H1 (cell line): ENCODE measurements around the gene RECK. TPM values are rescaled to one million over a fixed set of nuclear protein-coding genes. Genes with fewer than 3 reads are reported as not detected.

Experiments
- CTCF ChIA-PET: fragments of 300-600 bp; sonication (Branson Sonifier 250); formaldehyde crosslinking; loops from one replicate; lab custom pipeline; 2021; ENCODE audit not compliant: partially characterized antibody; lab: Charles Lee
- POLR2A ChIA-PET: fragments of 300-600 bp; sonication (Branson Sonifier 250); formaldehyde crosslinking; loops from one replicate; lab custom pipeline; 2021; ENCODE audit warnings: inconsistent platforms; ENCODE audit not compliant: partially characterized antibody; lab: Charles Lee
- DNase-seq, 2 experiments: peaks; one replicate each; pipeline versions ENCODE4 v3.0.0 to v3.0.0-alpha.2; 2010 to 2022; ENCODE audit warnings: low spot score in 2 of 2, low read depth in 1 of 2, mixed read lengths in 1 of 2
- FAIRE-seq: peaks from 2 replicates; lab custom pipeline; 2011; peaks lifted over from hg19 to GRCh38; lab: Jason Lieb, UNC
- H2AFZ ChIP-seq: 2 replicates; pipeline ENCODE4 v1.8.1; 2012; ENCODE audit warnings: low read length, inconsistent platforms
- H2AK5ac ChIP-seq: 2 replicates; pipeline ENCODE4 v1.6.1; 2013; ENCODE audit warnings: low read depth, low read length
- H2BK120ac ChIP-seq: replicated peaks from 2 replicates; pipeline ENCODE3; 2013; ENCODE audit warnings: low read depth, low read length, inconsistent platforms
- H2BK12ac ChIP-seq: 2 replicates; pipeline ENCODE4 v1.6.1; 2013; ENCODE audit warnings: low read depth, low read length
- H2BK15ac ChIP-seq: 2 replicates; pipeline ENCODE4 v1.6.1; 2013; ENCODE audit warnings: low read length
- H2BK20ac ChIP-seq: 2 replicates; pipeline ENCODE4 v1.6.1; 2013; ENCODE audit warnings: low read length
- H2BK5ac ChIP-seq: 2 replicates; pipeline ENCODE4 v1.6.1; 2013; ENCODE audit warnings: low read depth, low read length
- H3K14ac ChIP-seq: 2 replicates; pipeline ENCODE4 v1.6.1; 2013; ENCODE audit warnings: inconsistent platforms; ENCODE audit not compliant: insufficient read length
- H3K18ac ChIP-seq: 2 replicates; pipeline ENCODE4 v1.6.1; 2013; ENCODE audit warnings: low read length; ENCODE audit errors: extremely low read depth
- H3K23ac ChIP-seq: 2 replicates; pipeline ENCODE4 v1.6.1; 2013; ENCODE audit warnings: inconsistent platforms; ENCODE audit not compliant: insufficient read length
- H3K23me2 ChIP-seq: 2 replicates; pipeline ENCODE4 v1.6.1; 2013; ENCODE audit warnings: low read depth, low read length
- H3K27ac ChIP-seq: 2 replicates; pipeline ENCODE4 v1.6.1; 2011; ENCODE audit warnings: low read depth, low read length, inconsistent platforms
- H3K27me3 ChIP-seq, 4 experiments: replicated peaks in 1 of 4; 1 replicate in 1 of 4; 2 replicates in 3 of 4; pipeline versions ENCODE4 v1.6.1 to v1.8.1; 2011 to 2013; ENCODE audit warnings: low read length in 3 of 4, mild to moderate bottlenecking in 3 of 4, inconsistent platforms in 2 of 4, mixed read lengths in 2 of 4, moderate library complexity in 1 of 4; ENCODE audit not compliant: control insufficient read depth in 3 of 4, insufficient read depth in 3 of 4; ENCODE audit errors: extremely low read depth in 1 of 4
- H3K36me3 ChIP-seq, 4 experiments: 2 replicates each; pipeline versions ENCODE4 v1.6.1 to v1.8.1; 2011 to 2013; ENCODE audit warnings: mild to moderate bottlenecking in 4 of 4, low read length in 3 of 4, moderate library complexity in 2 of 4, control low read depth in 1 of 4, inconsistent platforms in 1 of 4; ENCODE audit not compliant: insufficient read depth in 4 of 4, control insufficient read depth in 2 of 4
- H3K4ac ChIP-seq: replicated peaks from 2 replicates; pipeline ENCODE3; 2013; ENCODE audit warnings: low read length, low read depth, mixed read lengths, inconsistent platforms; ENCODE audit not compliant: insufficient read length
- H3K4me1 ChIP-seq, 4 experiments: replicated peaks in 1 of 4; 1 replicate in 1 of 4; 2 replicates in 3 of 4; pipeline versions ENCODE4 v1.6.1 to v1.8.1; 2011 to 2013; ENCODE audit warnings: low read length in 3 of 4, inconsistent platforms in 2 of 4, mixed read lengths in 1 of 4; ENCODE audit not compliant: insufficient read depth in 4 of 4, control insufficient read depth in 3 of 4
- H3K4me2 ChIP-seq, 2 experiments: 2 replicates each; pipeline versions ENCODE4 v1.6.1 to v1.8.1; 2011 to 2013; ENCODE audit warnings: low read depth in 2 of 2, low read length in 2 of 2, control low read depth in 1 of 2, inconsistent platforms in 1 of 2, mild to moderate bottlenecking in 1 of 2; ENCODE audit not compliant: insufficient read depth in 1 of 2
- H3K4me3 ChIP-seq, 4 experiments: fragments of 200-600, 300-600 bp in 1 of 4; sonication (generic), shearing (Covaris generic), sonication (Bioruptor Twin) in 1 of 4; 2 replicates each; pipeline versions ENCODE4 v1.5.1 to v1.8.1; 2011 to 2016; ENCODE audit warnings: low read length in 4 of 4, low read depth in 3 of 4, control low read depth in 2 of 4, inconsistent platforms in 2 of 4, mild to moderate bottlenecking in 2 of 4, mixed read lengths in 1 of 4, moderate library complexity in 1 of 4; ENCODE audit not compliant: insufficient read depth in 2 of 4; ENCODE audit errors: extremely low read depth in 1 of 4
- H3K56ac ChIP-seq: replicated peaks from 2 replicates; pipeline ENCODE3; 2013; ENCODE audit warnings: low read depth, mild to moderate bottlenecking, mixed read lengths, low read length, inconsistent platforms; ENCODE audit not compliant: insufficient read length
- H3K79me1 ChIP-seq: 2 replicates; pipeline ENCODE4 v1.6.1; 2013; ENCODE audit warnings: low read depth, low read length, control low read depth
- H3K79me2 ChIP-seq, 2 experiments: 2 replicates each; pipeline versions ENCODE4 v1.6.1 to v1.8.1; 2012 to 2013; ENCODE audit warnings: low read length in 2 of 2, mild to moderate bottlenecking in 2 of 2, inconsistent platforms in 1 of 2; ENCODE audit not compliant: insufficient read depth in 2 of 2, control insufficient read depth in 1 of 2
- H3K9ac ChIP-seq, 4 experiments: replicated peaks in 1 of 4; 1 replicate in 1 of 4; 2 replicates in 3 of 4; pipeline versions ENCODE4 v1.6.1 to v1.8.1; 2011 to 2013; ENCODE audit warnings: low read depth in 3 of 4, low read length in 3 of 4, control low read depth in 2 of 4, mild to moderate bottlenecking in 2 of 4, moderate library complexity in 2 of 4, inconsistent platforms in 1 of 4; ENCODE audit errors: extremely low read depth in 1 of 4
- H3K9me3 ChIP-seq, 2 experiments: 2 replicates each; pipeline versions ENCODE4 v1.6.1 to v1.8.1; 2012 to 2013; ENCODE audit warnings: mild to moderate bottlenecking in 2 of 2, moderate library complexity in 2 of 2, control low read depth in 1 of 2, inconsistent platforms in 1 of 2, low read depth in 1 of 2, low read length in 1 of 2, mixed read lengths in 1 of 2; ENCODE audit not compliant: insufficient read depth in 2 of 2
- H4K20me1 ChIP-seq, 2 experiments: replicated peaks in 1 of 2; 2 replicates each; pipeline versions ENCODE3 to v1.8.1; 2011 to 2013; ENCODE audit warnings: inconsistent platforms in 2 of 2, low read length in 2 of 2, mild to moderate bottlenecking in 1 of 2; ENCODE audit not compliant: insufficient read depth in 2 of 2, control insufficient read depth in 1 of 2
- H4K5ac ChIP-seq: 2 replicates; pipeline ENCODE4 v1.6.1; 2013; ENCODE audit warnings: low read length, low read depth, mixed read lengths, inconsistent platforms; ENCODE audit not compliant: insufficient read length
- H4K8ac ChIP-seq: 2 replicates; pipeline ENCODE4 v1.8.0; 2013; ENCODE audit warnings: mild to moderate bottlenecking, moderate library complexity, low read length, inconsistent platforms; ENCODE audit not compliant: insufficient read depth; ENCODE audit errors: extremely low read depth
- H4K91ac ChIP-seq: replicated peaks from 2 replicates; pipeline ENCODE3; 2013; ENCODE audit warnings: low read length, mixed read lengths, inconsistent platforms; ENCODE audit not compliant: insufficient read length
- BACH1 ChIP-seq: IDR thresholded peaks from 2 replicates; pipeline ENCODE4 v1.6.1; 2012; ENCODE audit warnings: low read length, improper control_type of control experiment
- CHD1 ChIP-seq: IDR thresholded peaks from 2 replicates; pipeline ENCODE4 v1.6.1; 2012; ENCODE audit warnings: low read depth, low read length, improper control_type of control experiment
- KDM4A ChIP-seq: IDR thresholded peaks from one replicate; pipeline ENCODE4 v1.7.1; 2012; ENCODE audit warnings: low read depth, mild to moderate bottlenecking, moderate library complexity, low read length, inconsistent platforms; ENCODE audit not compliant: severe bottlenecking
- POLR2AphosphoS5 ChIP-seq: IDR thresholded peaks from 2 replicates; pipeline ENCODE4 v1.6.1; 2011; ENCODE audit warnings: low read depth, low read length
- RAD21 ChIP-seq, 2 experiments: IDR thresholded peaks in 1 of 2; conservative IDR thresholded peaks in 1 of 2; 2 replicates each; pipeline ENCODE4 v1.6.1; 2011; ENCODE audit warnings: low read depth in 2 of 2, low read length in 2 of 2, improper control_type of control experiment in 1 of 2, inconsistent platforms in 1 of 2, mild to moderate bottlenecking in 1 of 2, moderate library complexity in 1 of 2
- ZNF274 ChIP-seq: IDR thresholded peaks from 2 replicates; pipeline ENCODE4 v1.7.0; 2012; ENCODE audit warnings: low read length, borderline replicate concordance; ENCODE audit errors: extremely low read depth
- WGBS, 2 experiments: shearing (Covaris generic) in 1 of 2; methylation state at CpG; one replicate each; pipeline versions ENCODE4 v1.1.6 to v1.1.7; 2013 to 2015; ENCODE audit warnings: low lambda C conversion rate in 2 of 2, mixed read lengths in 2 of 2, inconsistent platforms in 1 of 2, low coverage in 1 of 2, missing lambda C conversion rate in 1 of 2; ENCODE audit not compliant: insufficient replicate concordance in 2 of 2, insufficient coverage in 1 of 2, insufficient read length in 1 of 2; ENCODE audit errors: extremely low coverage in 1 of 2, missing lambda C conversion rate in 1 of 2; 5-methylcytosine and 5-hydroxymethylcytosine counted together
- polyA plus RNA-seq, 7 experiments: library from polyadenylated mRNA; depleted of rRNA in 3 of 7; stranded (reverse) in 5 of 7; unstranded in 2 of 7; fragments of >200 nt in 5 of 7; fragments of 200-250 nt in 2 of 7; gene quantifications; 1 replicate in 5 of 7; 2 replicates in 1 of 7; 4 replicates in 1 of 7; pipeline versions ENCODE4 v1.2.1 to v1.2.3, GENCODE V29; 2011 to 2013; ENCODE audit warnings: missing spikeins in 2 of 7, mixed read lengths in 2 of 7
- total RNA-seq: library from RNA; stranded (reverse); fragmentation: NEBNext Ultra II Directional; extraction: Animal tissue kit (Norgen Biotek cat#: 25700); gene quantifications from 2 replicates; pipeline ENCODE4 v1.2.1, GENCODE V29; 2021
- TF ChIP-seq, protein P1 (sequence below), 3 experiments: IDR thresholded peaks; 1 replicate in 2 of 3; 2 replicates in 1 of 3; pipeline versions ENCODE4 v1.5.1 to v1.6.1; 2011; ENCODE audit warnings: low read length in 3 of 3, mild to moderate bottlenecking in 3 of 3, inconsistent platforms in 2 of 3, low read depth in 1 of 3, moderate library complexity in 1 of 3; ENCODE audit not compliant: insufficient read depth in 1 of 3; ENCODE audit errors: control extremely low read depth in 1 of 3

RECK gene
- total and polyA plus RNA-seq, 2 of the 8 experiments (the other 6 are each of a cell fraction or from before 2014, with no cell fraction given), result 5.4 to 9.8 TPM

DNA sequence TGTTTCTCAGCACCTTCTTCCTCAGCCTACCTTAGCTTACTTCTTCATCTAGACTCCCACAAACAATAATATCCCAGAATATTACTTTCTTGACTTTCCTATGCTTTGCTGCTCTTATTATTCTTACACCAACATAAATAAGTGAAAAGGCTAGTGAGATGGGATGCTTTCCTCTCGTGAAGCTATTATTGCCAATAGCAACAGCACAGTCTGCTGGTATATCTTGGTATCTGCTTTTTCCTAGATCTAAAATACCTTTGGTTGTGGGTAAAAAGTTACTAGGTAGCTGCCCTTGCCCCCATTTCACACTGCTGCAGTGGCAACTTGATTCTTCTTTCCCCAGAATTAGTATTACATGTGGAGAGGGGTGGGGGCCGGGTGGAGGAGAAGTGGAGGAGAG, 73.7 kb downstream of the RECK start:
- TF ChIP-seq RAD21 (IDR thresholded peaks at IDR 0.05 in 1 of 2, conservative IDR thresholded peaks at IDR 0.05 in 1 of 2; ENCODE audit: low read depth in 2 of 2, low read length in 2 of 2), result peak; percentile 32 to 49
- TF ChIP-seq POLR2AphosphoS5, result no peak
- TF ChIP-seq BACH1, result no peak
- TF ChIP-seq KDM4A, result no peak
- TF ChIP-seq, protein P1, sequence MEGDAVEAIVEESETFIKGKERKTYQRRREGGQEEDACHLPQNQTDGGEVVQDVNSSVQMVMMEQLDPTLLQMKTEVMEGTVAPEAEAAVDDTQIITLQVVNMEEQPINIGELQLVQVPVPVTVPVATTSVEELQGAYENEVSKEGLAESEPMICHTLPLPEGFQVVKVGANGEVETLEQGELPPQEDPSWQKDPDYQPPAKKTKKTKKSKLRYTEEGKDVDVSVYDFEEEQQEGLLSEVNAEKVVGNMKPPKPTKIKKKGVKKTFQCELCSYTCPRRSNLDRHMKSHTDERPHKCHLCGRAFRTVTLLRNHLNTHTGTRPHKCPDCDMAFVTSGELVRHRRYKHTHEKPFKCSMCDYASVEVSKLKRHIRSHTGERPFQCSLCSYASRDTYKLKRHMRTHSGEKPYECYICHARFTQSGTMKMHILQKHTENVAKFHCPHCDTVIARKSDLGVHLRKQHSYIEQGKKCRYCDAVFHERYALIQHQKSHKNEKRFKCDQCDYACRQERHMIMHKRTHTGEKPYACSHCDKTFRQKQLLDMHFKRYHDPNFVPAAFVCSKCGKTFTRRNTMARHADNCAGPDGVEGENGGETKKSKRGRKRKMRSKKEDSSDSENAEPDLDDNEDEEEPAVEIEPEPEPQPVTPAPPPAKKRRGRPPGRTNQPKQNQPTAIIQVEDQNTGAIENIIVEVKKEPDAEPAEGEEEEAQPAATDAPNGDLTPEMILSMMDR (IDR thresholded peaks at IDR 0.05; ENCODE audit: control extremely low read depth in 1 of 3, insufficient read depth in 1 of 3, low read depth in 1 of 3, low read length in 3 of 3), result peak in 2 of 3 experiments; percentile 19 to 23; a peak in 2 of 4 replicates
- no peak for TF ChIP-seq CHD1
- TF ChIP-seq ZNF274, result no peak
- Histone ChIP-seq H3K4me2 (no peak overlapping the region), H4K5ac (no peak overlapping the region), H4K8ac (no peak overlapping the region), H3K36me3 (no peaks in the 10 kb centered on the region; a peak in 1 of 8 replicates), H3K27ac (no peak overlapping the region), H3K18ac (no peak overlapping the region), H3K23me2 (no peaks in the 10 kb centered on the region), H3K79me2 (no peaks in the 10 kb centered on the region), H3K4me1 (no peaks in the 10 kb centered on the region), H2BK20ac (no peak overlapping the region), H3K23ac (no peak overlapping the region), H2AK5ac (no peak overlapping the region), H3K56ac (no peak overlapping the region), H4K20me1 (no peaks in the 10 kb centered on the region), H2BK5ac (no peak overlapping the region), H3K9me3 (no peaks in the 10 kb centered on the region), H2BK15ac (no peak overlapping the region), H2BK12ac (no peak overlapping the region), H3K14ac (no peak overlapping the region), H2BK120ac (no peak overlapping the region), H3K9ac (no peak overlapping the region), H4K91ac (no peak overlapping the region), H3K27me3 (no peaks in the 10 kb centered on the region), H2AFZ (no peak overlapping the region), H3K4me3 (no peak overlapping the region), H3K79me1 (no peaks in the 10 kb centered on the region), H3K4ac (no peak overlapping the region)
- no peak for DNase-seq
- FAIRE-seq, result no peak
- ChIA-PET CTCF (interaction anchor here (0.7 to 5.5 kb wide), 14 partner anchors 9 to 1211 kb away, joined by 3 to 29 read pairs (median 4); partner anchors contain the start of genes CCIN and CLTA), POLR2A (no interaction called here)
- WGBS, 2 experiments, result 90% methylated on average over 2 of the region's 2 CpGs; no CpG with 5 or more reads in 1 of the 2 experiments
